GM18858 (cell line): ENCODE measurements around the gene RABGAP1.
"Not testable (repeated sequence)": the region's sequence is repeated elsewhere in the genome, so short reads cannot be mapped to it uniquely, and the experiment has no call there.

ENCODE experiments used
- ATAC-seq: cut with Tn5 transposase; IDR thresholded peaks from one replicate; pipeline ENCODE4 v1.9.1; 2021; ENCODE audit not compliant: unreplicated experiment

RABGAP1 gene

GRCh38 chr9:122940749-122941581 is at the start of gene RABGAP1:
RABGAP1 (plus strand) TSS chr9:122941020; CDS start chr9:122957060, 16,040 bp downstream.
- peak; percentile 97 for ATAC-seq

GRCh38 chr9:122897969-122898368 is 42.9 kb upstream of the RABGAP1 start:
- ATAC-seq = no peak

- no peak for ATAC-seq
Observed at GRCh38 chr9:122900791-122901190, 40.0 kb upstream of the RABGAP1 start.

- no peak for ATAC-seq
Observed at GRCh38 chr9:122904466-122904822, 36.4 kb upstream of the RABGAP1 start.

- peak; percentile 63 for ATAC-seq
Observed at GRCh38 chr9:122904823-122905710, 35.8 kb upstream of the RABGAP1 start, which contains the start of gene RC3H2. RC3H2 (minus strand) TSS chr9:122905359; CDS start chr9:122897509, 7,850 bp downstream.

- not testable (repeated sequence) for ATAC-seq
Observed at GRCh38 chr9:122906122-122906521, 34.7 kb upstream of the RABGAP1 start.

- no peak for ATAC-seq
Observed at GRCh38 chr9:122912671-122912963, 28.2 kb upstream of the RABGAP1 start.

GRCh38 chr9:122912964-122913673 is 27.7 kb upstream of the RABGAP1 start, which contains the start of gene ZBTB6:
ZBTB6 (minus strand) TSS chr9:122913323; CDS start chr9:122912072, 1,251 bp downstream.
- ATAC-seq = peak; percentile 94

- ATAC-seq = no peak
Observed at GRCh38 chr9:122918310-122918709, 22.5 kb upstream of the RABGAP1 start.

GRCh38 chr9:122922713-122923112 is 18.1 kb upstream of the RABGAP1 start:
- no peak for ATAC-seq

GRCh38 chr9:122923947-122924346 is 16.9 kb upstream of the RABGAP1 start:
- ATAC-seq = no peak

GRCh38 chr9:122929796-122930354 is 10.9 kb upstream of the RABGAP1 start:
- no peak for ATAC-seq

GRCh38 chr9:122930541-122931225 is 10.1 kb upstream of the RABGAP1 start:
- peak; percentile 12 for ATAC-seq

- ATAC-seq = peak; percentile 85
Observed at GRCh38 chr9:122931226-122932121, 9.3 kb upstream of the RABGAP1 start, which contains the start of gene ZBTB26. ZBTB26 (minus strand) TSS chr9:122931512; CDS start chr9:122919934, 11,578 bp downstream.

GRCh38 chr9:122936464-122936863 is 4.4 kb upstream of the RABGAP1 start:
- no peak for ATAC-seq

- no peak for ATAC-seq
Observed at GRCh38 chr9:122936883-122937282, 3.9 kb upstream of the RABGAP1 start.

- no peak for ATAC-seq
Observed at GRCh38 chr9:122939601-122940000, 1.2 kb upstream of the RABGAP1 start.

- ATAC-seq = no peak
Observed at GRCh38 chr9:122940454-122940748, 419 bp upstream of the RABGAP1 start.

GRCh38 chr9:122941582-122942234 is 888 bp downstream of the RABGAP1 start:
- ATAC-seq = no peak
